GM18873 (cell line): Measurements from ENCODE around the gene FOXJ1.

Experiments used
- ATAC-seq: cut with Tn5 transposase; IDR thresholded peaks from one replicate; pipeline ENCODE4 v1.9.1; 2021; ENCODE audit warnings: mild to moderate bottlenecking, moderate library complexity, moderate number of reproducible peaks; ENCODE audit not compliant: unreplicated experiment, low FRiP score

FOXJ1 gene

GRCh38 chr17:76130473-76130872 is 10.6 kb downstream of the FOXJ1 start:
- ATAC-seq = no peak

- ATAC-seq = no peak
Observed at GRCh38 chr17:76125922-76126321, 15.1 kb downstream of the FOXJ1 start.

GRCh38 chr17:76125391-76125675 is 15.7 kb downstream of the FOXJ1 start:
- no peak for ATAC-seq

- no peak for ATAC-seq
Observed at GRCh38 chr17:76124582-76125390, 16.3 kb downstream of the FOXJ1 start.

GRCh38 chr17:76123749-76124581 is 17.1 kb downstream of the FOXJ1 start:
- no peak for ATAC-seq

GRCh38 chr17:76123191-76123499 is 17.9 kb downstream of the FOXJ1 start:
- no peak for ATAC-seq

GRCh38 chr17:76122431-76123190 is 18.4 kb downstream of the FOXJ1 start:
- no peak for ATAC-seq

- no peak for ATAC-seq
Observed at GRCh38 chr17:76121932-76122430, 19.1 kb downstream of the FOXJ1 start.

GRCh38 chr17:76120658-76121008 is 20.4 kb downstream of the FOXJ1 start:
- ATAC-seq = no peak

GRCh38 chr17:76119409-76120371 is 21.4 kb downstream of the FOXJ1 start:
- ATAC-seq = no peak

GRCh38 chr17:76115138-76115754 is 25.8 kb downstream of the FOXJ1 start:
- no peak for ATAC-seq

- ATAC-seq = no peak
Observed at GRCh38 chr17:76111956-76112355, 29.1 kb downstream of the FOXJ1 start.

GRCh38 chr17:76107509-76107908 is 33.5 kb downstream of the FOXJ1 start:
- no peak for ATAC-seq

- no peak for ATAC-seq
Observed at GRCh38 chr17:76106703-76107102, 34.3 kb downstream of the FOXJ1 start.

- no peak for ATAC-seq
Observed at GRCh38 chr17:76104896-76105231, 36.2 kb downstream of the FOXJ1 start.

- ATAC-seq = no peak
Observed at GRCh38 chr17:76104140-76104895, 36.7 kb downstream of the FOXJ1 start.

- ATAC-seq = peak; percentile 60
Observed at GRCh38 chr17:76103274-76104139, 37.5 kb downstream of the FOXJ1 start, which contains the start of gene EXOC7. Gene EXOC7 (minus strand): TSS chr17:76103787. CDS start chr17:76103692, 95 bp downstream.

- ATAC-seq = no peak
Observed at GRCh38 chr17:76102944-76103273, 38.1 kb downstream of the FOXJ1 start.
